ENCODE results near the gene GASK1A. TPM values are rescaled to one million over a fixed set of nuclear protein-coding genes. Genes with fewer than 3 reads are reported as not detected.

Gene GASK1A
- total and polyA plus RNA-seq, 10 of the 15 experiments (the other 5 are each of a cell fraction or from before 2014, with no cell fraction given), result 0.18 TPM; not detected in 9

DNA sequence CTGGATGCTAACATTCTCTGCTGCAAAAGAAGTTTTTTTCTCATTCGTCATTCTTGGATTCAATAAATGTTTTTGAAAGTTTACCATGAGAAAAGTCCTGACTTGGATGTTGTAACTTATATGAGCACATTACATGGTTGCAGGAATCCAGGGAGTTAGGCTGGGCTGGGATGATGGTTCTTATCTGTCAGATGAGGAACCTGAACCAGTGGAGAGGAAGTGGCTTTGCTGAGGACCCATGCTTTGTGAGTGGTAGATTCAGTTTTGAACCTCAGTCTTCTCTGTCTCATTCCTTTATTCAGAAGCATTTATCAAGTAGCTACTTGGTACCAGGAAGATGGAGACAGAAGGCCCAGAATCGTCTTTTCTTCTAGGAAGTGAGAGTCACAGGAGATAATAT, 3.7 kb upstream of the GASK1A start (continued):
- no peak for TF ChIP-seq YY1 (IDR thresholded peaks at IDR 0.05; ENCODE audit: low read depth, low read length)

DNA sequence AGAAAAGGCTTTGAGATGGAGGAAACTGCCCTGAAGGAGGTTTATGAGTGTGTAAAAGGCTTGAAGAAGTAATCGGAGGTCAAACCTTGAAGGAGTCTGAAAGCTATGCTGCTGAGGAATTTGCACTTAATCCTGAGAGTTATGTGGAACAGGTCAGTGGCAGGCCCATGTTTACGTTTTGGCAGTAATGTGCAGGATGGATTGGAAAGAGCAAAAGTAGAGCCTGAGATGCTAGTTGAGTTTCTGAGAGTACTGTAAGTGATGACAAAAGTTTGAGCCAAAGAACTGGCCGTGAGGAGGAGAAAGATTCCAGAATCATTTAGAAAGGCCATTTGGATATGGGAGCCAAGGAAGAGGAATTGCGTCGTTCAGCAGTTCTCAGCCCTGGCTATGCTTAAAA, 3.2 kb upstream of the GASK1A start:
- H3K79me2 ChIP-seq (ENCODE audit: control insufficient read depth, insufficient read depth, low read length), result no peaks in the 10 kb centered on the region
- in situ Hi-C loops (cut with MboI) (no loop called here), intact Hi-C loops (cut with micrococcal nuclease; ENCODE audit: unreplicated experiment) (no loop called here)
- H4K20me1 ChIP-seq (ENCODE audit: control insufficient read depth, insufficient read depth), result no peaks in the 10 kb centered on the region
- TF ChIP-seq FOS (IDR thresholded peaks at IDR 0.05; ENCODE audit: borderline replicate concordance, extremely low read depth, insufficient read length), result no peak
- no peak for TF ChIP-seq ZNF384 (IDR thresholded peaks at IDR 0.05; ENCODE audit: borderline replicate concordance, low read depth, low read length)
- TF ChIP-seq, protein P1, sequence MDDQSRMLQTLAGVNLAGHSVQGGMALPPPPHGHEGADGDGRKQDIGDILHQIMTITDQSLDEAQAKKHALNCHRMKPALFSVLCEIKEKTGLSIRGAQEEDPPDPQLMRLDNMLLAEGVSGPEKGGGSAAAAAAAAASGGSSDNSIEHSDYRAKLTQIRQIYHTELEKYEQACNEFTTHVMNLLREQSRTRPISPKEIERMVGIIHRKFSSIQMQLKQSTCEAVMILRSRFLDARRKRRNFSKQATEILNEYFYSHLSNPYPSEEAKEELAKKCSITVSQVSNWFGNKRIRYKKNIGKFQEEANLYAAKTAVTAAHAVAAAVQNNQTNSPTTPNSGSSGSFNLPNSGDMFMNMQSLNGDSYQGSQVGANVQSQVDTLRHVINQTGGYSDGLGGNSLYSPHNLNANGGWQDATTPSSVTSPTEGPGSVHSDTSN (IDR thresholded peaks at IDR 0.05; ENCODE audit: insufficient replicate concordance, low read depth, low read length), result no peak
- TF ChIP-seq, protein P2, sequence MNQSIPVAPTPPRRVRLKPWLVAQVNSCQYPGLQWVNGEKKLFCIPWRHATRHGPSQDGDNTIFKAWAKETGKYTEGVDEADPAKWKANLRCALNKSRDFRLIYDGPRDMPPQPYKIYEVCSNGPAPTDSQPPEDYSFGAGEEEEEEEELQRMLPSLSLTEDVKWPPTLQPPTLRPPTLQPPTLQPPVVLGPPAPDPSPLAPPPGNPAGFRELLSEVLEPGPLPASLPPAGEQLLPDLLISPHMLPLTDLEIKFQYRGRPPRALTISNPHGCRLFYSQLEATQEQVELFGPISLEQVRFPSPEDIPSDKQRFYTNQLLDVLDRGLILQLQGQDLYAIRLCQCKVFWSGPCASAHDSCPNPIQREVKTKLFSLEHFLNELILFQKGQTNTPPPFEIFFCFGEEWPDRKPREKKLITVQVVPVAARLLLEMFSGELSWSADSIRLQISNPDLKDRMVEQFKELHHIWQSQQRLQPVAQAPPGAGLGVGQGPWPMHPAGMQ (IDR thresholded peaks at IDR 0.05; ENCODE audit: borderline replicate concordance), result no peak
- TF ChIP-seq, protein P3, sequence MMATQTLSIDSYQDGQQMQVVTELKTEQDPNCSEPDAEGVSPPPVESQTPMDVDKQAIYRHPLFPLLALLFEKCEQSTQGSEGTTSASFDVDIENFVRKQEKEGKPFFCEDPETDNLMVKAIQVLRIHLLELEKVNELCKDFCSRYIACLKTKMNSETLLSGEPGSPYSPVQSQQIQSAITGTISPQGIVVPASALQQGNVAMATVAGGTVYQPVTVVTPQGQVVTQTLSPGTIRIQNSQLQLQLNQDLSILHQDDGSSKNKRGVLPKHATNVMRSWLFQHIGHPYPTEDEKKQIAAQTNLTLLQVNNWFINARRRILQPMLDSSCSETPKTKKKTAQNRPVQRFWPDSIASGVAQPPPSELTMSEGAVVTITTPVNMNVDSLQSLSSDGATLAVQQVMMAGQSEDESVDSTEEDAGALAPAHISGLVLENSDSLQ (IDR thresholded peaks at IDR 0.05), result no peak
- TF ChIP-seq DPF2 (IDR thresholded peaks at IDR 0.05), result no peak
- TF ChIP-seq, protein P4, sequence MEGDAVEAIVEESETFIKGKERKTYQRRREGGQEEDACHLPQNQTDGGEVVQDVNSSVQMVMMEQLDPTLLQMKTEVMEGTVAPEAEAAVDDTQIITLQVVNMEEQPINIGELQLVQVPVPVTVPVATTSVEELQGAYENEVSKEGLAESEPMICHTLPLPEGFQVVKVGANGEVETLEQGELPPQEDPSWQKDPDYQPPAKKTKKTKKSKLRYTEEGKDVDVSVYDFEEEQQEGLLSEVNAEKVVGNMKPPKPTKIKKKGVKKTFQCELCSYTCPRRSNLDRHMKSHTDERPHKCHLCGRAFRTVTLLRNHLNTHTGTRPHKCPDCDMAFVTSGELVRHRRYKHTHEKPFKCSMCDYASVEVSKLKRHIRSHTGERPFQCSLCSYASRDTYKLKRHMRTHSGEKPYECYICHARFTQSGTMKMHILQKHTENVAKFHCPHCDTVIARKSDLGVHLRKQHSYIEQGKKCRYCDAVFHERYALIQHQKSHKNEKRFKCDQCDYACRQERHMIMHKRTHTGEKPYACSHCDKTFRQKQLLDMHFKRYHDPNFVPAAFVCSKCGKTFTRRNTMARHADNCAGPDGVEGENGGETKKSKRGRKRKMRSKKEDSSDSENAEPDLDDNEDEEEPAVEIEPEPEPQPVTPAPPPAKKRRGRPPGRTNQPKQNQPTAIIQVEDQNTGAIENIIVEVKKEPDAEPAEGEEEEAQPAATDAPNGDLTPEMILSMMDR (IDR thresholded peaks at IDR 0.05 in 2 of 3, conservative IDR thresholded peaks at IDR 0.05 in 1 of 3; ENCODE audit: control insufficient read depth in 2 of 3, extremely low read depth in 1 of 3, insufficient read depth in 1 of 3, low read depth in 3 of 3, low read length in 3 of 3), result no peak
- no peak for TF ChIP-seq SMAD1 (IDR thresholded peaks at IDR 0.05; ENCODE audit: low read depth, partially characterized antibody)
- peaks cover 5 to 7% of the 10 kb centered on the region in 2 experiments; a peak in 3 of 4 replicates for H3K27me3 ChIP-seq (replicated peaks in 1 of 2; ENCODE audit: control insufficient read depth in 2 of 2, insufficient read depth in 2 of 2, low read length in 1 of 2)
- CTCF ChIA-PET, result no interaction called here
- no peak for FAIRE-seq
- SMC1A ChIA-PET (ENCODE audit: uncharacterized antibody, unreplicated experiment), result no interaction called here
- H3K36me3 ChIP-seq (ENCODE audit: control insufficient read depth in 2 of 2, insufficient read depth in 2 of 2, low read length in 1 of 2), result no peaks in the 10 kb centered on the region
- no peak for ATAC-seq
- H3K4me3 ChIP-seq, result no peak overlapping the region
- no peaks in the 10 kb centered on the region for H3K4me1 ChIP-seq (ENCODE audit: control insufficient read depth, insufficient read depth, low read length)
- WGBS (ENCODE audit: insufficient coverage, insufficient replicate concordance, low lambda C conversion rate, missing lambda C conversion rate), result 45% methylated on average over 5 of the region's 5 CpGs
- no peaks in the 10 kb centered on the region; the same call in 2 of the 3 replicates for H3K9me3 ChIP-seq (replicated peaks; ENCODE audit: control insufficient read depth, insufficient read depth, low read length)
- H3K27ac ChIP-seq (ENCODE audit: control insufficient read depth, insufficient read depth), result no peak overlapping the region
- no peak for DNase-seq (ENCODE audit: low read depth, low spot score)
- H2AFZ ChIP-seq (ENCODE audit: control insufficient read depth, low read depth, low read length), result no peak overlapping the region
- no TSS peak for BruUV-seq (replicated peaks)
- no peak overlapping the region for H3K9ac ChIP-seq (ENCODE audit: control insufficient read depth, insufficient read depth, low read length)
- no peak overlapping the region for H3K4me2 ChIP-seq (ENCODE audit: control insufficient read depth, insufficient read depth)
- RAD21 ChIA-PET (ENCODE audit: unreplicated experiment), result no interaction called here
- POLR2A ChIA-PET, result no interaction called here

All from GM12878 (cell line).